NCI-H2227 treated with DMSO at 0.1 percent for 48 hours (cell line): ENCODE measurements around the gene TCHP.

Experiments
- DNase-seq: peaks from one replicate; lab custom pipeline; 2025; lab: John Stamatoyannopoulos, UW

TCHP gene

GRCh38 chr12:109961612-109962011 lies 61.5 kb downstream of the TCHP start:
- no peak for DNase-seq

GRCh38 chr12:109962398-109962797 lies 62.3 kb downstream of the TCHP start:
- DNase-seq: peak; percentile 18

GRCh38 chr12:109963330-109963729 lies 63.3 kb downstream of the TCHP start:
- DNase-seq: no peak

GRCh38 chr12:109963743-109964429 lies 63.8 kb downstream of the TCHP start:
- DNase-seq: no peak

GRCh38 chr12:109966546-109966945 lies 66.5 kb downstream of the TCHP start:
- DNase-seq: no peak

GRCh38 chr12:109967383-109968031 lies 67.4 kb downstream of the TCHP start:
- DNase-seq: no peak
